HG02973 (cell line): ENCODE results near the gene PODXL2.
"Not testable (repeated sequence)": the region's sequence is repeated elsewhere in the genome, so short reads cannot be mapped to it uniquely, and the experiment has no call there.

Experiments used
- ATAC-seq: cut with Tn5 transposase; IDR thresholded peaks from one replicate; pipeline ENCODE4 v1.9.1; 2021; ENCODE audit warnings: moderate library complexity; ENCODE audit not compliant: unreplicated experiment

The PODXL2 gene

GRCh38 chr3:127605547-127605946 lies 23.4 kb upstream of the PODXL2 start:
- not testable (repeated sequence) for ATAC-seq

- no peak for ATAC-seq
These were observed 22.7 kb upstream of the PODXL2 start for GRCh38 chr3:127606086-127606805.

GRCh38 chr3:127606981-127607595 lies 21.9 kb upstream of the PODXL2 start:
- no peak for ATAC-seq

- no peak for ATAC-seq
These were observed 21.2 kb upstream of the PODXL2 start for GRCh38 chr3:127607675-127608361.

GRCh38 chr3:127608362-127608718 lies 20.6 kb upstream of the PODXL2 start:
- no peak for ATAC-seq

GRCh38 chr3:127610105-127610504 lies 18.9 kb upstream of the PODXL2 start:
- ATAC-seq = no peak

- no peak for ATAC-seq
These were observed 17.7 kb upstream of the PODXL2 start for GRCh38 chr3:127611251-127611650.

GRCh38 chr3:127612966-127613365 lies 16.0 kb upstream of the PODXL2 start:
- no peak for ATAC-seq

- ATAC-seq = no peak
These were observed 15.6 kb upstream of the PODXL2 start for GRCh38 chr3:127613406-127613805.

- no peak for ATAC-seq
These were observed 13.9 kb upstream of the PODXL2 start for GRCh38 chr3:127614928-127615589.

- ATAC-seq = no peak
These were observed 13.2 kb upstream of the PODXL2 start for GRCh38 chr3:127615631-127616305.

- no peak for ATAC-seq
These were observed 12.0 kb upstream of the PODXL2 start for GRCh38 chr3:127616836-127617605.

GRCh38 chr3:127618891-127619290 lies 10.1 kb upstream of the PODXL2 start:
- no peak for ATAC-seq

GRCh38 chr3:127620637-127621375 lies 8.2 kb upstream of the PODXL2 start:
- ATAC-seq = no peak

GRCh38 chr3:127622031-127622430 lies 7.0 kb upstream of the PODXL2 start:
- no peak for ATAC-seq

GRCh38 chr3:127622772-127623576 lies 6.0 kb upstream of the PODXL2 start:
- ATAC-seq = no peak

GRCh38 chr3:127624063-127624462 lies 4.9 kb upstream of the PODXL2 start:
- ATAC-seq = no peak

- no peak for ATAC-seq
These were observed 3.2 kb upstream of the PODXL2 start for GRCh38 chr3:127625821-127626220.

GRCh38 chr3:127628426-127628787 lies 578 bp upstream of the PODXL2 start:
- no peak for ATAC-seq
